Upper lobe of right lung (tissue), 1 donor: ENCODE results near the gene SMCR8. TPM values are rescaled to one million over a fixed set of nuclear protein-coding genes. Genes with fewer than 3 reads are reported as not detected.
A peak's percentile ranks its signal among the peaks of the same experiment; 100 is the strongest.

Experiments
- ATAC-seq: fragments of 200-7000 bp; cut with Tn5 transposase; one replicate; pipeline ENCODE4 v1.9.1; 2020; ENCODE audit warnings: mild to moderate bottlenecking, moderate library complexity
- DNase-seq: peaks from one replicate; pipeline ENCODE4 v3.0.0-alpha.2; 2020
- H3K27ac ChIP-seq: fragments of 200-600 bp; one replicate; pipeline ENCODE4 v1.8.0; 2022
- H3K27me3 ChIP-seq: fragments of 200-600 bp; one replicate; pipeline ENCODE4 v1.8.0; 2022; ENCODE audit warnings: mild to moderate bottlenecking
- H3K36me3 ChIP-seq: fragments of 200-600 bp; one replicate; pipeline ENCODE4 v1.8.0; 2022
- H3K4me1 ChIP-seq: fragments of 200-600 bp; one replicate; pipeline ENCODE4 v1.8.0; 2022
- H3K4me3 ChIP-seq: fragments of 200-600 bp; one replicate; pipeline ENCODE4 v1.8.0; 2022; ENCODE audit warnings: mild to moderate bottlenecking
- H3K9me3 ChIP-seq: fragments of 200-600 bp; one replicate; pipeline ENCODE4 v1.8.0; 2022
- CTCF ChIP-seq: fragments of 200-600 bp; IDR thresholded peaks from one replicate; pipeline ENCODE4 v1.8.0; 2022; ENCODE audit warnings: antibody characterized with exemption
- intact Hi-C: fragments of 100-400 bp; cut with DNase I; formaldehyde crosslinking; loops from one replicate; pipeline ENCODE4 v1.11.0; 2022
- total RNA-seq: library from RNA; stranded (reverse); fragmentation: NEBNext Ultra II Directional; extraction: Animal tissue kit (Norgen Biotek cat#: 25700); gene quantifications from one replicate; pipeline ENCODE4 v1.2.1, GENCODE V29; 2021
- donor health status: DM: no; HTN: yes; CAD: no; lungs with severe emphysema.

Gene SMCR8
- total RNA-seq, 1 donor from 2014 or later: 25.2 TPM

- peaks cover 70% of the 10 kb centered on the region for H3K36me3 ChIP-seq
- H3K27ac ChIP-seq: no peak overlapping the region
- TF ChIP-seq CTCF: peak; percentile 27
- no peak for ATAC-seq
- H3K9me3 ChIP-seq: no peaks in the 10 kb centered on the region
- no peaks in the 10 kb centered on the region for H3K27me3 ChIP-seq
- H3K4me3 ChIP-seq: no peak overlapping the region
- intact Hi-C loops: no loop called here
- no peak for DNase-seq
- H3K4me1 ChIP-seq: peaks cover 51% of the 10 kb centered on the region
Observed at GRCh38 chr17:18319604-18320256, 4.6 kb downstream of the SMCR8 start.

GRCh38 chr17:18320301-18320700, 5.2 kb downstream of the SMCR8 start:
- no peak for DNase-seq
- intact Hi-C loops: no loop called here
- no peak for TF ChIP-seq CTCF
- Histone ChIP-seq H3K4me1 (peaks cover 51% of the 10 kb centered on the region), H3K27me3 (no peaks in the 10 kb centered on the region), H3K4me3 (no peak overlapping the region), H3K9me3 (no peaks in the 10 kb centered on the region), H3K36me3 (peaks cover 76% of the 10 kb centered on the region), H3K27ac (no peak overlapping the region)
- no peak for ATAC-seq

GRCh38 chr17:18321309-18321708, 6.2 kb downstream of the SMCR8 start:
- H3K9me3 ChIP-seq: no peaks in the 10 kb centered on the region
- no peak overlapping the region for H3K4me3 ChIP-seq
- peak; percentile 12 for TF ChIP-seq CTCF
- H3K27ac ChIP-seq: no peak overlapping the region
- ATAC-seq (peak; percentile 13), DNase-seq (no peak)
- peaks cover 86% of the 10 kb centered on the region for H3K36me3 ChIP-seq
- H3K4me1 ChIP-seq: peaks cover 45% of the 10 kb centered on the region
- intact Hi-C loops: no loop called here
- no peaks in the 10 kb centered on the region for H3K27me3 ChIP-seq

- intact Hi-C loops: no loop called here
- DNase-seq: no peak
Observed at GRCh38 chr17:18322522-18322921, 7.4 kb downstream of the SMCR8 start.

GRCh38 chr17:18323007-18323406, 7.9 kb downstream of the SMCR8 start:
- Histone ChIP-seq H3K4me1 (peaks cover 28% of the 10 kb centered on the region), H3K27me3 (no peaks in the 10 kb centered on the region), H3K36me3 (peaks cover 86% of the 10 kb centered on the region), H3K4me3 (no peak overlapping the region), H3K27ac (no peak overlapping the region), H3K9me3 (no peaks in the 10 kb centered on the region)
- no peak for ATAC-seq
- DNase-seq: no peak
- TF ChIP-seq CTCF: no peak
- intact Hi-C loops: no loop called here

More at GRCh38 chr17:18322522-18322921, 7.4 kb downstream of the SMCR8 start:
- Histone ChIP-seq H3K9me3 (no peaks in the 10 kb centered on the region), H3K4me3 (no peak overlapping the region), H3K4me1 (peaks cover 32% of the 10 kb centered on the region), H3K27me3 (no peaks in the 10 kb centered on the region), H3K27ac (no peak overlapping the region), H3K36me3 (peaks cover 86% of the 10 kb centered on the region)
- ATAC-seq: no peak
- TF ChIP-seq CTCF: no peak
